Activated B cell treated with CpG ODN at 0.5 μM for 24 hours (primary cell): ENCODE measurements around the gene SMO. TPM values are rescaled to one million over a fixed set of nuclear protein-coding genes. Genes with fewer than 3 reads are reported as not detected.

Experiments
- ATAC-seq: fragments of 200-7000 bp; cut with Tn5 transposase; one replicate; pipeline ENCODE4 v1.10.0; 2021; ENCODE audit warnings: low read depth, mild to moderate bottlenecking, moderate library complexity
- CTCF ChIA-PET: fragments of 350-600 bp; sonication (Branson Sonifier 250); formaldehyde crosslinking; loops from one replicate; lab custom pipeline; 2021; ENCODE audit warnings: antibody characterized with exemption; lab: Charles Lee
- POLR2A ChIA-PET: fragments of 350-600 bp; sonication (Branson Sonifier 250); formaldehyde crosslinking; loops from one replicate; lab custom pipeline; 2021; ENCODE audit warnings: antibody characterized with exemption; lab: Charles Lee
- DNase-seq: peaks from one replicate; pipeline ENCODE4 v3.0.0; 2022
- H3K27ac Mint-ChIP-seq: one replicate; pipeline ENCODE4 v1.8.0; 2020; ENCODE audit warnings: mixed read lengths
- H3K27me3 Mint-ChIP-seq: one replicate; pipeline ENCODE4 v1.8.0; 2021; ENCODE audit warnings: mixed read lengths
- H3K36me3 Mint-ChIP-seq: one replicate; pipeline ENCODE4 v1.8.0; 2021; ENCODE audit warnings: low read depth, mixed read lengths
- H3K4me1 Mint-ChIP-seq: one replicate; pipeline ENCODE4 v1.8.0; 2021; ENCODE audit warnings: mixed read lengths
- H3K4me3 Mint-ChIP-seq: one replicate; pipeline ENCODE4 v1.8.0; 2020; ENCODE audit warnings: mild to moderate bottlenecking, mixed read lengths
- H3K9me3 Mint-ChIP-seq: one replicate; pipeline ENCODE4 v1.8.0; 2020; ENCODE audit warnings: mixed read lengths
- CTCF ChIP-seq: fragments of 200-600 bp; IDR thresholded peaks from one replicate; pipeline ENCODE4 v1.8.0; 2022; ENCODE audit warnings: antibody characterized with exemption, mild to moderate bottlenecking
- intact Hi-C: fragments of 100-400 bp; cut with micrococcal nuclease; formaldehyde crosslinking; loops from one replicate; pipeline ENCODE4 v1.15.1; 2024
- total RNA-seq: library from RNA; stranded (reverse); gene quantifications from 2 replicates; pipeline ENCODE4 v1.2.3, GENCODE V29; 2022

The SMO gene
- 0.66 and 1.8 TPM in 2 replicates for total RNA-seq

- ChIA-PET CTCF (no interaction called here), POLR2A (interaction anchor here (0.7 to 1.4 kb wide), 2 partner anchors 38 to 655 kb away, joined by 4 read pairs; no protein-coding TSS in a partner anchor)
- Mint-ChIP-seq H3K9me3 (no peaks in the 10 kb centered on the region), H3K4me3 (peak within 1 kb of the TSS; percentile 85), H3K27ac (no peak within 1 kb of the TSS), H3K27me3 (peaks cover 23% of the 10 kb centered on the region), H3K36me3 (no peaks in the 10 kb centered on the region), H3K4me1 (peaks cover 22% of the 10 kb centered on the region)
- TF ChIP-seq CTCF = no peak
- DNase-seq (peak; percentile 40), ATAC-seq (peak; percentile 60)
- intact Hi-C loops = loop anchor here (2.0 kb wide), 2 partner anchors 20 to 22 kb away; no protein-coding TSS in a partner anchor
Measured at GRCh38 chr7:129188372-129188891, at the start of gene SMO. SMO (plus strand) TSS chr7:129188633; CDS start chr7:129189152, 519 bp downstream.

- H3K27ac Mint-ChIP-seq = peak overlapping the region; percentile 83
- no peak for TF ChIP-seq CTCF
- H3K27me3 Mint-ChIP-seq = no peaks in the 10 kb centered on the region
- intact Hi-C loops = no loop called here
- DNase-seq (no peak), ATAC-seq (no peak)
- ChIA-PET POLR2A (interaction anchor here (1.0 to 6.2 kb wide), 9 partner anchors 7 to 205 kb away, joined by 4 to 122 read pairs (median 38); partner anchors contain the start of genes IRF5 and TNPO3), CTCF (interaction anchor here (1.1 to 5.7 kb wide), 5 partner anchors 7 to 53 kb away, joined by 3 to 44 read pairs (median 7); no protein-coding TSS in a partner anchor)
- H3K4me3 Mint-ChIP-seq = peak overlapping the region; percentile 95
- peaks cover 44% of the 10 kb centered on the region for H3K4me1 Mint-ChIP-seq
- peaks cover 38% of the 10 kb centered on the region for H3K36me3 Mint-ChIP-seq
- no peaks in the 10 kb centered on the region for H3K9me3 Mint-ChIP-seq
Measured at GRCh38 chr7:129143724-129144094, 44.7 kb upstream of the SMO start.

GRCh38 chr7:129144095-129144833, 44.2 kb upstream of the SMO start, which contains the start of gene TSPAN33:
TSPAN33 (plus strand) TSS chr7:129144707; CDS start chr7:129144981, 274 bp downstream.
- Mint-ChIP-seq H3K4me1 (peaks cover 48% of the 10 kb centered on the region), H3K27me3 (no peaks in the 10 kb centered on the region), H3K4me3 (peak within 1 kb of the TSS; percentile 98), H3K27ac (peak within 1 kb of the TSS; percentile 99), H3K36me3 (peaks cover 44% of the 10 kb centered on the region), H3K9me3 (no peaks in the 10 kb centered on the region)
- ATAC-seq (peak; percentile 62), DNase-seq (peak; percentile 75)
- TF ChIP-seq CTCF = no peak
- ChIA-PET POLR2A (interaction anchor here (1.0 to 6.2 kb wide), 10 partner anchors 8 to 205 kb away, joined by 4 to 122 read pairs (median 36); partner anchors contain the start of genes IRF5 and TNPO3), CTCF (interaction anchor here (1.1 to 5.7 kb wide), 5 partner anchors 8 to 53 kb away, joined by 3 to 44 read pairs (median 7); no protein-coding TSS in a partner anchor)
- intact Hi-C loops = no loop called here

DNA sequence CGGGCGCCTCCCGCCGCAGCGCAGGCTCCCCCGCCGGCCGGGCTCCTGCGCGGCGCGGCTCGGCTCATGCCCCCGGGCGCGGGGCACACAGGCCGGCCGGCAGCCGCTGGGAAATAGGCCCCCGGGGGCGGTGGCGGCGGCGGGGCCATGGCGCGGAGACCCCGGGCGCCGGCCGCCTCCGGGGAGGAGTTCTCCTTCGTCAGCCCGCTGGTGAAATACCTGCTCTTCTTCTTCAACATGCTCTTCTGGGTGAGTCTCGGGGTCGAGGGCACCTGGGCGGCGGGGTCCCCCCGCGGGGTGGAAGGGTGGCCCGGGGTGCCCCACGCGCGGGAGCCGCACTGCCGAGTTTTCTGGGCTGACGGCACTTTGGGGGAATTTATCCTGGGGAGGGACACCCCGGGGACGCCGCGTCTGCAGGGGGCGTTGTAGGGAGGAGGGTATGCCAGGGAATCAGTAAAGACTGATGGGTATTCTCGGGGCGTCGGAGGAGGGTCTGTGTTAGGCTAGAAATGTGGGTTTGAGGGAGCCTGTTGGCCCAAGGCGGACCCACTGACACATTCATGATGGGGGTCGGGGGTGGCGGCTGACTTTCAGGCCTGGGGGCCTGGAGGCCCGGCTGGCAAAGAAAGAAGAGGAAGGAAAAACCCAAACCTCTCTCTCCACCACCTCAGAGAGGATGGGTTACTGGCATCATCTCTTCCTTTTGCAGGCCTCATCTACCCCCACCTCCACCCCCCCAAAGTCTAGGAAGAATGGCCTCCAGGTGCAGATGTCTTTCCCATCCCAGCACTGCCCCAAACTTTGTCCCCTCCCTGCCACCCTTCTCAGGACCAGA, 43.4 kb upstream of the SMO start:
- CTCF ChIA-PET = interaction anchor here (0.8 to 5.7 kb wide), 9 partner anchors 9 to 70 kb away, joined by 3 to 44 read pairs (median 5); no protein-coding TSS in a partner anchor
- intact Hi-C loops = loop anchor here (5.0 kb wide), 1 partner anchor 138 kb away; no protein-coding TSS in a partner anchor
- TF ChIP-seq CTCF = no peak
- H3K27ac Mint-ChIP-seq = peak overlapping the region; percentile 99
- H3K4me3 Mint-ChIP-seq = peak overlapping the region; percentile 98
- ATAC-seq (peak; percentile 4), DNase-seq (peak; percentile 48)
- peaks cover 50% of the 10 kb centered on the region for H3K36me3 Mint-ChIP-seq
- peaks cover 54% of the 10 kb centered on the region for H3K4me1 Mint-ChIP-seq
- POLR2A ChIA-PET = interaction anchor here (1.0 to 6.2 kb wide), 17 partner anchors 9 to 206 kb away, joined by 3 to 122 read pairs (median 16); partner anchors contain the start of genes IRF5 and TNPO3
- H3K9me3 Mint-ChIP-seq = no peaks in the 10 kb centered on the region
- H3K27me3 Mint-ChIP-seq = no peaks in the 10 kb centered on the region
